Prostate gland (tissue), 2 donors: ENCODE results near the gene PRG3.

Experiments used
- CTCF ChIP-seq, 4 experiments: fragments of 200-600 bp in 2 of 4; fragments of 450-650 bp in 2 of 4; sonication (generic) in 2 of 4; IDR thresholded peaks; 1 replicate in 3 of 4; 2 replicates in 1 of 4; pipeline ENCODE4 v1.5.1; 2016 to 2019; ENCODE audit warnings: antibody characterized with exemption in 4 of 4, mild to moderate bottlenecking in 2 of 4, moderate library complexity in 2 of 4
- POLR2A ChIP-seq: fragments of 450-650 bp; IDR thresholded peaks from one replicate; pipeline ENCODE4 v1.6.1; 2016; ENCODE audit warnings: antibody characterized with exemption, mild to moderate bottlenecking
- POLR2AphosphoS5 ChIP-seq: sonication (generic); formaldehyde crosslinking; IDR thresholded peaks from one replicate; pipeline ENCODE4 v1.6.1; 2017; ENCODE audit warnings: antibody characterized with exemption

DNA sequence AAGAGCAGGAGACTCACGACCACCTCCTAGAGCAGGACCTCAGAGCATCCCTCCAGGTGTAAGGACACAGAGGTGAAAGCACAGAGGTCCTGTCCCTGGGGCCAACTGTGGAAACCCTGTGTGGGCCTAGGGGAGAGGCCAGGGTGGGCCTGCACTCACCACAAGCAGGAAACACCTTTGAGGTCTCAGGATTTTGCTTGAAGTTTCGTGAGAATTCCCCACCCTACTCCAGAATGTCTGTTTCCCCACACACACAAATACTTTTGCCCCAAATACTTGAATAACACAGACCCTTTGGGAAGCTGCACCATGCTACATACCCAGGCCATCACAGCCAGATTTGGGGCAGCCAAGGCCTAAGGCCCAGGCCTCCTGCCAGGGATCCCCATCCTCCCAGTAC lies 27.8 kb upstream of the PRG3 start:
- TF ChIP-seq POLR2AphosphoS5 (no peak), CTCF (IDR thresholded peaks at IDR 0.05) (no peak), POLR2A (no peak)
